HCT116 (cell line): Measurements from ENCODE around the gene RLN3.

Source experiments
- CTCF ChIP-seq, 3 experiments: fragments of 200-600 bp in 1 of 3; sonication (generic) in 1 of 3; IDR thresholded peaks in 2 of 3; conservative IDR thresholded peaks in 1 of 3; 2 replicates each; pipeline ENCODE4 v1.5.1; 2012 to 2017; ENCODE audit warnings: low read depth in 2 of 3, low read length in 2 of 3, antibody characterized with exemption in 1 of 3, borderline replicate concordance in 1 of 3, control low read depth in 1 of 3, mild to moderate bottlenecking in 1 of 3, mixed read lengths in 1 of 3, mixed run types in 1 of 3, moderate library complexity in 1 of 3; ENCODE audit not compliant: insufficient read depth in 1 of 3
- EZH2 ChIP-seq: fragments of 200-600 bp; sonication (generic); IDR thresholded peaks from 2 replicates; pipeline ENCODE4 v1.6.1; 2017; ENCODE audit warnings: antibody characterized with exemption, mixed run types
- EZH2phosphoT487 ChIP-seq: fragments of 200-600 bp; IDR thresholded peaks from 2 replicates; pipeline ENCODE4 v1.6.1; 2018; ENCODE audit warnings: antibody characterized with exemption, borderline replicate concordance
- JUND ChIP-seq: IDR thresholded peaks from 2 replicates; pipeline ENCODE4 v1.6.1; 2012
- POLR2A ChIP-seq: IDR thresholded peaks from 2 replicates; pipeline ENCODE4 v1.7.0; 2011; ENCODE audit warnings: borderline replicate concordance; ENCODE audit not compliant: insufficient read depth, insufficient read length; ENCODE audit errors: extremely low read depth
- POLR2AphosphoS5 ChIP-seq: IDR thresholded peaks from 2 replicates; pipeline ENCODE4 v1.6.1; 2011; ENCODE audit warnings: mild to moderate bottlenecking, low read depth, low read length, moderate library complexity
- RAD21 ChIP-seq: IDR thresholded peaks from 2 replicates; pipeline ENCODE4 v1.6.1; 2012; ENCODE audit warnings: low read depth, mild to moderate bottlenecking
- SIN3A ChIP-seq: IDR thresholded peaks from 2 replicates; pipeline ENCODE4 v1.6.1; 2012; ENCODE audit warnings: low read depth
- TCF7L2 ChIP-seq: IDR thresholded peaks from 2 replicates; pipeline ENCODE4 v1.7.0; 2011; ENCODE audit warnings: borderline replicate concordance, inconsistent platforms; ENCODE audit not compliant: insufficient read depth, insufficient read length; ENCODE audit errors: extremely low read depth
- YY1 ChIP-seq: IDR thresholded peaks from 2 replicates; pipeline ENCODE4 v1.6.1; 2011; ENCODE audit warnings: low read length, low read depth, moderate library complexity, mild to moderate bottlenecking; ENCODE audit not compliant: insufficient replicate concordance; ENCODE audit errors: extremely low read depth
- ZFX ChIP-seq: fragments of 450-650 bp; IDR thresholded peaks from 2 replicates; pipeline ENCODE4 v1.6.1; 2017
- TF ChIP-seq, protein P1 (sequence below): IDR thresholded peaks from 2 replicates; pipeline ENCODE4 v1.6.1; 2011; ENCODE audit warnings: mild to moderate bottlenecking, low read length, moderate library complexity; ENCODE audit not compliant: insufficient replicate concordance; ENCODE audit errors: extremely low read depth
- TF ChIP-seq, protein P2 (sequence below): IDR thresholded peaks from 2 replicates; pipeline ENCODE4 v1.6.1; 2012; ENCODE audit warnings: low read depth

DNA sequence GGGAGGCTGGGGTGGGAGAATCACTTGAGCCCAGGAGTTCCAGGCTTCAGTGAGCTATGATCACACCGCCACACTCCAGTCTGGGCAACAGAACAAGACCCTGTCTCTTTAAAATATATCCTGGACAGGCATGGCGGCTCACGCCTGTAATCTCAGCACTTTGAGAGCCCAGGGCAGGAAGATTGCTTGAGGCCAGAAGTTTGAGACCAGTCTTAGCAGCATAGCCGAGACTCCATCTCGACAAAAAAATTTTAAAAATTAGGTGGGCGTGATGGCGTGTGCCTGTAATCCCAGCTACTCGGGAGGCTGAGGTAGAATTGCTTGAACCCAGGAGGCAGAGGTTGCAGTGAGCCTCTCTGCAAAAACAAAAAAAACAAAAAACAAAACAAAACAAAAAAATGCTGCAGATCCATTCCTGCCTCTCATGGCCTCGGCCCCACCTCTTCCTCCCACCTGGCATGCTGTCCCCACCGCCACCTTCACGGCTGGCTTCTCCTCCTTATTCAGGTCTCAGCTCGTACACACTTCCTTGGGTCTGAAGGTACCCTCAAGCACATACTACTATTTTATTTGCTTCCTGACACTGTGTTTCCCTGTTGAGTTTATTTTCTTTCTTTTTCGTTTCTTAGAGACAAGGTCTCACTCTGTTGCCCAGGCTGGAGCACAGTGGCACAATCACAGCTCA is 27.1 kb upstream of the RLN3 start:
- TF ChIP-seq EZH2: no peak
- TF ChIP-seq SIN3A: no peak
- no peak for TF ChIP-seq RAD21
- TF ChIP-seq CTCF (IDR thresholded peaks at IDR 0.05 in 2 of 3, conservative IDR thresholded peaks at IDR 0.05 in 1 of 3; ENCODE audit: borderline replicate concordance in 1 of 3, insufficient read depth in 1 of 3, low read depth in 2 of 3, low read length in 2 of 3): no peak
- no peak for TF ChIP-seq POLR2AphosphoS5
- TF ChIP-seq POLR2A: no peak
- TF ChIP-seq YY1: no peak
- no peak for TF ChIP-seq ZFX
- TF ChIP-seq, protein P1, sequence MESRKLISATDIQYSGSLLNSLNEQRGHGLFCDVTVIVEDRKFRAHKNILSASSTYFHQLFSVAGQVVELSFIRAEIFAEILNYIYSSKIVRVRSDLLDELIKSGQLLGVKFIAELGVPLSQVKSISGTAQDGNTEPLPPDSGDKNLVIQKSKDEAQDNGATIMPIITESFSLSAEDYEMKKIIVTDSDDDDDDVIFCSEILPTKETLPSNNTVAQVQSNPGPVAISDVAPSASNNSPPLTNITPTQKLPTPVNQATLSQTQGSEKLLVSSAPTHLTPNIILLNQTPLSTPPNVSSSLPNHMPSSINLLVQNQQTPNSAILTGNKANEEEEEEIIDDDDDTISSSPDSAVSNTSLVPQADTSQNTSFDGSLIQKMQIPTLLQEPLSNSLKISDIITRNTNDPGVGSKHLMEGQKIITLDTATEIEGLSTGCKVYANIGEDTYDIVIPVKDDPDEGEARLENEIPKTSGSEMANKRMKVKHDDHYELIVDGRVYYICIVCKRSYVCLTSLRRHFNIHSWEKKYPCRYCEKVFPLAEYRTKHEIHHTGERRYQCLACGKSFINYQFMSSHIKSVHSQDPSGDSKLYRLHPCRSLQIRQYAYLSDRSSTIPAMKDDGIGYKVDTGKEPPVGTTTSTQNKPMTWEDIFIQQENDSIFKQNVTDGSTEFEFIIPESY: no peak
- no peak for TF ChIP-seq EZH2phosphoT487
- TF ChIP-seq, protein P2, sequence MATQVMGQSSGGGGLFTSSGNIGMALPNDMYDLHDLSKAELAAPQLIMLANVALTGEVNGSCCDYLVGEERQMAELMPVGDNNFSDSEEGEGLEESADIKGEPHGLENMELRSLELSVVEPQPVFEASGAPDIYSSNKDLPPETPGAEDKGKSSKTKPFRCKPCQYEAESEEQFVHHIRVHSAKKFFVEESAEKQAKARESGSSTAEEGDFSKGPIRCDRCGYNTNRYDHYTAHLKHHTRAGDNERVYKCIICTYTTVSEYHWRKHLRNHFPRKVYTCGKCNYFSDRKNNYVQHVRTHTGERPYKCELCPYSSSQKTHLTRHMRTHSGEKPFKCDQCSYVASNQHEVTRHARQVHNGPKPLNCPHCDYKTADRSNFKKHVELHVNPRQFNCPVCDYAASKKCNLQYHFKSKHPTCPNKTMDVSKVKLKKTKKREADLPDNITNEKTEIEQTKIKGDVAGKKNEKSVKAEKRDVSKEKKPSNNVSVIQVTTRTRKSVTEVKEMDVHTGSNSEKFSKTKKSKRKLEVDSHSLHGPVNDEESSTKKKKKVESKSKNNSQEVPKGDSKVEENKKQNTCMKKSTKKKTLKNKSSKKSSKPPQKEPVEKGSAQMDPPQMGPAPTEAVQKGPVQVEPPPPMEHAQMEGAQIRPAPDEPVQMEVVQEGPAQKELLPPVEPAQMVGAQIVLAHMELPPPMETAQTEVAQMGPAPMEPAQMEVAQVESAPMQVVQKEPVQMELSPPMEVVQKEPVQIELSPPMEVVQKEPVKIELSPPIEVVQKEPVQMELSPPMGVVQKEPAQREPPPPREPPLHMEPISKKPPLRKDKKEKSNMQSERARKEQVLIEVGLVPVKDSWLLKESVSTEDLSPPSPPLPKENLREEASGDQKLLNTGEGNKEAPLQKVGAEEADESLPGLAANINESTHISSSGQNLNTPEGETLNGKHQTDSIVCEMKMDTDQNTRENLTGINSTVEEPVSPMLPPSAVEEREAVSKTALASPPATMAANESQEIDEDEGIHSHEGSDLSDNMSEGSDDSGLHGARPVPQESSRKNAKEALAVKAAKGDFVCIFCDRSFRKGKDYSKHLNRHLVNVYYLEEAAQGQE: no peak
- TF ChIP-seq TCF7L2: no peak
- TF ChIP-seq JUND: no peak
